HAP-1 (cell line): ENCODE data around the gene HORMAD1.
"Not testable (repeated sequence)": the region's sequence is repeated elsewhere in the genome, so short reads cannot be mapped to it uniquely, and the experiment has no call there.

Experiments
- DNase-seq, 2 experiments: peaks; one replicate each; pipeline ENCODE4 v3.0.0-alpha.2; 2016 to 2020; ENCODE audit warnings: low spot score in 2 of 2
- H3K27me3 ChIP-seq: fragments of 250-450 bp; sonication (Bioruptor Pico); 2 replicates; pipeline ENCODE4 v1.5.1; 2020; ENCODE audit warnings: low read depth, mild to moderate bottlenecking, moderate library complexity
- H3K36me3 ChIP-seq: fragments of 250-450 bp; sonication (Bioruptor Pico); replicated peaks from 2 replicates; pipeline ENCODE4 v1.5.1; 2020; ENCODE audit warnings: mild to moderate bottlenecking
- H3K4me1 ChIP-seq: fragments of 250-450 bp; sonication (Bioruptor Pico); 2 replicates; pipeline ENCODE4 v1.5.1; 2020; ENCODE audit warnings: mild to moderate bottlenecking
- H3K4me3 ChIP-seq: fragments of 250-450 bp; sonication (Bioruptor Pico); 2 replicates; pipeline ENCODE4 v1.5.1; 2020; ENCODE audit warnings: mild to moderate bottlenecking, moderate library complexity
- H3K9me3 ChIP-seq: fragments of 250-450 bp; sonication (Bioruptor Pico); 2 replicates; pipeline ENCODE4 v1.5.1; 2020; ENCODE audit warnings: mild to moderate bottlenecking, moderate library complexity
- in situ Hi-C: fragments of 300-500 bp; cut with MboI; formaldehyde crosslinking; loops from 3 replicates; pipeline ENCODE4 v1.14.3; 2020; ENCODE audit warnings: low sequenced_read_pairs, inconsistent platforms, mixed read lengths

Gene HORMAD1, protein sequence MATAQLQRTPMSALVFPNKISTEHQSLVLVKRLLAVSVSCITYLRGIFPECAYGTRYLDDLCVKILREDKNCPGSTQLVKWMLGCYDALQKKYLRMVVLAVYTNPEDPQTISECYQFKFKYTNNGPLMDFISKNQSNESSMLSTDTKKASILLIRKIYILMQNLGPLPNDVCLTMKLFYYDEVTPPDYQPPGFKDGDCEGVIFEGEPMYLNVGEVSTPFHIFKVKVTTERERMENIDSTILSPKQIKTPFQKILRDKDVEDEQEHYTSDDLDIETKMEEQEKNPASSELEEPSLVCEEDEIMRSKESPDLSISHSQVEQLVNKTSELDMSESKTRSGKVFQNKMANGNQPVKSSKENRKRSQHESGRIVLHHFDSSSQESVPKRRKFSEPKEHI

DNA sequence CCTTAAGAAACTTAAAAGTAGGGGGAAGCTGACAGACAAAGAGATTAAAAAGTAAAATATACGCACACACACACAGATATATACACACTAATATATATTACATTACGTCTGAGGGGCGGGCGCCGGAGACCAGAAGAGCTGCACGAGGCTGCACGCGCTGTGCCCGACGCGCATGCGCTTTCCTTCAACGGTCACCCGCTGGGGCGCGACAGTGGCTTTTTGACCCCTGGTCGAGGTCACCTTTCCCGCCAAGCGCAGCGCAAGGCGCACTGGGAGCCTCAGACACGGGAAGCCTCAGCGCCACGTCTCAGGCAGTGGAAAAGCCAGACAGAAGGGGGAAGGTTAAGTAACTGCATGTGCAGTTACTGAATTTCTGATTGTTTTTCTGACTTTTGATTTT, at the start of gene HORMAD1:
HORMAD1 (minus strand) TSS at position 193 of the 400 bp plus-strand sequence. CDS start 1,390 bp downstream, outside the sequence.
- in situ Hi-C loops: no loop called here
- no peak within 1 kb of the TSS for H3K4me3 ChIP-seq
- no peaks in the 10 kb centered on the region for H3K36me3 ChIP-seq
- no peaks in the 10 kb centered on the region for H3K27me3 ChIP-seq
- no peak for DNase-seq
- H3K4me1 ChIP-seq: no peaks in the 10 kb centered on the region
- H3K9me3 ChIP-seq: no peaks in the 10 kb centered on the region

GRCh38 chr1:150767704-150768103, 47.0 kb upstream of the HORMAD1 start:
- H3K27me3 ChIP-seq, H3K4me3 ChIP-seq, in situ Hi-C loops, H3K36me3 ChIP-seq, H3K4me1 ChIP-seq, H3K9me3 ChIP-seq, DNase-seq: not testable (repeated sequence)

DNA sequence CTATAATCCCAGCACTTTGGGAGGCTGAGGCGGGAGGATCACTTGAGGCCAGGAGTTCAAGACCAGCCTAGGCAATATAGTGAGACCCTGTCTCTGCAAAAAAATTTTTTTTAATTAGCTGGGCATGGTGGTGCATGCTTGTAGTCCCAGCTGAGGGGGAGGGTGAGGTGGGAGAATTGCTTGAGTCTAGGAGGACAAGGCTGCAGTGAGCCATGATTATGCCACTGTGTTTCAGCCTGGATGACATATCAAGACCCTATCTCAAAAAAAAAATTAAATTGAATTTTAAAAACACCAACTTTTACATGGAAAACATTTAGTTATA, 45.2 kb upstream of the HORMAD1 start:
- DNase-seq, H3K4me3 ChIP-seq, H3K9me3 ChIP-seq, H3K36me3 ChIP-seq, in situ Hi-C loops, H3K27me3 ChIP-seq, H3K4me1 ChIP-seq: not testable (repeated sequence)

DNA sequence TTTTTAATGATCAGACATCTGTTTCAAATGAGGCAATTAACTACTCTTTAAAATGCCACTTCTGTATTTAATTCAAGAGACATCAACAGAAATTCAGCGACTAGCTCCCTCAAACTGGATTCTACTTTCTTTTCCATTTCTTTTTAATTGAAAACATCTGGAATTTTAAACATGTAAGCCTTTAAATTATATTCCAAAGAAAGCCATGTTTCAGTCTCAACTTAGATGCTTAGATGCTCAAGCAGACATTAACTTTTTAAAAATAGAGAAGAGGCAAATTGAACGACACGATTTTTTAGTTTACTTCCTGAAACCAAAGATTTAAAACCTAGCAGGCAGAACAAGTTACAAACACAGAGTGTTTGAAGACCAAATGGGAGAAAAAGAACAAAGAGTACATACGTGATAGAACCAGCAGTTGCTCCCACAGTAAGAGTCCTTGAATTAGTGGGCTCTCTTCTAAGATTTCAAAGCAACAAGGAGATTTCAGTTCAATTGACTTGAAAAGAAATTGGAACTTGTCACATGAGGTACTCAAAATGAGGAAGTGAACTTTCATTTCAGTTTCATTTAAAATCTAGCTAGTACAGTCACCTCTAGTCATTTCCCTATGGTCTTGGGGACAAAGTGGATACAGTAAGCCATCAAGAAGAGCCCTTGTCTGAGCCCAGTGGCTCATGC, 44.7 kb upstream of the HORMAD1 start, which contains the start of gene CTSS:
CTSS (minus strand) TSS at position 483 of the 681 bp plus-strand sequence. CDS start 1,015 bp downstream, outside the sequence.
- in situ Hi-C loops: no loop called here
- Histone ChIP-seq H3K27me3 (peaks cover 4% of the 10 kb centered on the region; the same call in 1 of the 2 replicates), H3K9me3 (no peaks in the 10 kb centered on the region), H3K4me3 (no peak within 1 kb of the TSS), H3K36me3 (no peaks in the 10 kb centered on the region), H3K4me1 (peaks cover 2% of the 10 kb centered on the region; the same call in 1 of the 2 replicates)
- no peak for DNase-seq

GRCh38 chr1:150764617-150765101, 44.0 kb upstream of the HORMAD1 start:
- no peak overlapping the region for H3K4me3 ChIP-seq
- no peaks in the 10 kb centered on the region for H3K9me3 ChIP-seq
- DNase-seq: no peak
- in situ Hi-C loops: no loop called here
- no peaks in the 10 kb centered on the region for H3K36me3 ChIP-seq
- H3K4me1 ChIP-seq: peaks cover 2% of the 10 kb centered on the region; the same call in 1 of the 2 replicates
- H3K27me3 ChIP-seq: peaks cover 4% of the 10 kb centered on the region; the same call in 1 of the 2 replicates

GRCh38 chr1:150763018-150763417, 42.3 kb upstream of the HORMAD1 start:
- Histone ChIP-seq H3K9me3 (no peaks in the 10 kb centered on the region), H3K4me1 (peaks cover 2% of the 10 kb centered on the region; the same call in 1 of the 2 replicates), H3K4me3 (no peak overlapping the region), H3K27me3 (no peaks in the 10 kb centered on the region), H3K36me3 (no peaks in the 10 kb centered on the region)
- no peak for DNase-seq
- in situ Hi-C loops: no loop called here

DNA sequence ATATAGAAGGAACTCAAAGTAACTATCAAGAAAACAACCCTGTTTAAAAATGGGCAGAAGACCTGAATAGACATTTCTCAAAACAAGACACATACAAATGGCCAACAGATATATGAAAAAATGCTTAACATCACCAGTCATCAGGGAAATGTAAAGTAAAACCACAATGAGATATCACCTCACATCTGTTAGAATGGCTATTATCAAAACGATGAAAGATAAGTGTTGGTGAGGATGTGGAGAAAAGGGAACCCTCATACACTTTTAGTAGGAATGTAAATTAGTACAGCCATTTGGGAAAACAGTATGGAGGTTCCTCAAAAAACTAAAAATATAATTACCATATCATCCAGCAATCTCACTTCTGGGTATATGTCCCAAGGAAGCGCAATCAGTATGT, 41.9 kb upstream of the HORMAD1 start:
- in situ Hi-C loops: no loop called here
- no peak overlapping the region for H3K4me3 ChIP-seq
- H3K36me3 ChIP-seq: no peaks in the 10 kb centered on the region
- H3K27me3 ChIP-seq: no peaks in the 10 kb centered on the region
- no peaks in the 10 kb centered on the region for H3K9me3 ChIP-seq
- no peak for DNase-seq
- H3K4me1 ChIP-seq: peaks cover 2% of the 10 kb centered on the region; the same call in 1 of the 2 replicates

DNA sequence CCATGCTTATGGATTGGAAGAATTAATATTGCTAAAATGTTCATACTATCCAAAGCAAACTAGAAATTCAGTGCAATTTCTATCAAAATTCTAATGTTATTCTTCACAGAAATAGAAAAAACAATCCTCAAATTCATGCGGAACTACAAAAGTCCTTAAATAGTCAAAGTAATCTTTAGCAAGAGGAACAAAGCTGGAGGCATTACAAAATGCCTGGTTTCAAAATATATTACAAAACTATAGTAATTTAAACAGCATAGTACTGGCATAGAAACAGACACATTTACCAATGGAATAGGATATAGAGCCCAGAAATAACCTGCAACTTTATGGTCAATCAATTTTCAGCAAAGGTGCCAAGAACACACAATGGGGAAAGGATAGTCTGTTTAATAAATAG, 41.1 kb upstream of the HORMAD1 start:
- peaks cover 2% of the 10 kb centered on the region; the same call in 1 of the 2 replicates for H3K4me1 ChIP-seq
- in situ Hi-C loops: no loop called here
- H3K9me3 ChIP-seq: no peaks in the 10 kb centered on the region
- DNase-seq: no peak
- H3K27me3 ChIP-seq: no peaks in the 10 kb centered on the region
- no peaks in the 10 kb centered on the region for H3K36me3 ChIP-seq
- H3K4me3 ChIP-seq: no peak overlapping the region

DNA sequence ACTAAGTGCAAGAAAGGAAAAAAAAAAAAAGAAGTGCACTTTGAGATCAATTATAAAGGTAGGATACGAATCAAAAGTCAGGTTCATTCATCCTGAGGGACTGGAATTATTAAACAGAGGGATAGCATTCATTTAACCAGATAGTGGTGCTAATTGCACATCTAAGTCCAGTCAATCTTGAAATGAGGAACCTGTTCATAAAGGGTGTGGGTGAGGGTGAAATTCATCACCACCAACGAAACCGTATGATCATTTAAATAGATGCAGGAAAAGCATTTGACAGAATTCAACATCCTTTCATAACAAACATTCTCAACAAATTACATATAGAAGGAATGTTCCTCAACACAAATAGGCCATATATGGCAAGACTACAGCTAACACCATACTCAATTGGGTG, 39.3 kb upstream of the HORMAD1 start:
- Histone ChIP-seq H3K36me3 (no peaks in the 10 kb centered on the region), H3K9me3 (no peaks in the 10 kb centered on the region), H3K4me3 (no peak overlapping the region), H3K4me1 (no peaks in the 10 kb centered on the region), H3K27me3 (no peaks in the 10 kb centered on the region)
- in situ Hi-C loops: no loop called here
- no peak for DNase-seq

- Histone ChIP-seq H3K27me3 (no peaks in the 10 kb centered on the region), H3K4me3 (no peak overlapping the region), H3K4me1 (peaks cover 13% of the 10 kb centered on the region), H3K9me3 (no peaks in the 10 kb centered on the region), H3K36me3 (no peaks in the 10 kb centered on the region)
- in situ Hi-C loops: no loop called here
- no peak for DNase-seq
Measured at GRCh38 chr1:150753416-150753815, 32.7 kb upstream of the HORMAD1 start.

DNA sequence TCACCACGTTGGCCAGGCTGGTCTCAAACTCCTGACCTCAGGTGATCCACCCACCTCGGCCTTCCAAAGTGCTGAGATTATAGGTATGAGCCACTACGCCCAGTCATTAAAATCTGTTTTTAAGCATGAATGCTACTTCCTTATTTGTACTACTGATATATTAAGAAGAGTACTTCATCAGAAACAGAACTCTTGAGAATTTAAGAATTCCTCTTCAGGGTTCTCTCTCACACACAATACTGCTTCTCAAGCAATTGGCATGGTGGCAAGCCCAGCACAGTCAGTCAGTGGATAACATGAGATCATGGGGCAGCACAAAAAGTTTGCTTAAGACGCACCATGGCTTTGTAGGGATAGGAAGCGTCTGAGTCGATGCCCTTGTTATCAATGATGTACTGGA, 30.7 kb upstream of the HORMAD1 start:
- Histone ChIP-seq H3K36me3 (no peaks in the 10 kb centered on the region), H3K4me1 (peaks cover 13% of the 10 kb centered on the region), H3K27me3 (no peaks in the 10 kb centered on the region), H3K9me3 (no peaks in the 10 kb centered on the region), H3K4me3 (no peak overlapping the region)
- in situ Hi-C loops: no loop called here
- DNase-seq: no peak

DNA sequence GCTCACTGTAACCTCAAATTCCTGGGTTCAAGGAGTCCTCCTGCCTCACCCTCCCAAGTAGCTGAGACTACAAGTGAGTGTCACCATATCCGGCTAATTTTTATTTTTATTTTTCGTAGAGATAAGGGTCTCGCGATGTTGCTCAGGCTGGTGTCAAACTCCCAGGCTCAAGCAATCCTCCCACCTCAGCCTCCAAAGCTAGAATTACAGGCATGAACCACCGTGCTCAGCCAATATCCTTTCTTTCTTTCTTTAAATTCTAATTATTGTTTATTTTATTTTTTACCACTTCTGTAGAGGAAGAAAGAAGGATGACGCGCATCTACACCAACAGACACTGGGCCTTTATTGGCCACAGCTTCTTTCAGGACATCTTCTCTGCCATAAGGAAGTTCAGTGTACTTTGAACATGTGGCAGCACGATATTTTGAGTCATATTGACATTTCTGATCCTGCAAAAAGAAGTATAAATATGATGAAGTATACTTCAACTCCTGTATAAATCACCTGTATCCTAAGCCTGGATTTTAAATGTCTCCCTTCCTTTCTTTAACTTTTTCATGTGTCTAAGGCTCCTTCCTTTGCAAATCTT, 29.1 kb upstream of the HORMAD1 start:
- DNase-seq: no peak
- Histone ChIP-seq H3K27me3 (no peaks in the 10 kb centered on the region), H3K4me3 (no peak overlapping the region), H3K9me3 (no peaks in the 10 kb centered on the region), H3K36me3 (no peaks in the 10 kb centered on the region), H3K4me1 (peaks cover 13% of the 10 kb centered on the region)
- in situ Hi-C loops: no loop called here

DNA sequence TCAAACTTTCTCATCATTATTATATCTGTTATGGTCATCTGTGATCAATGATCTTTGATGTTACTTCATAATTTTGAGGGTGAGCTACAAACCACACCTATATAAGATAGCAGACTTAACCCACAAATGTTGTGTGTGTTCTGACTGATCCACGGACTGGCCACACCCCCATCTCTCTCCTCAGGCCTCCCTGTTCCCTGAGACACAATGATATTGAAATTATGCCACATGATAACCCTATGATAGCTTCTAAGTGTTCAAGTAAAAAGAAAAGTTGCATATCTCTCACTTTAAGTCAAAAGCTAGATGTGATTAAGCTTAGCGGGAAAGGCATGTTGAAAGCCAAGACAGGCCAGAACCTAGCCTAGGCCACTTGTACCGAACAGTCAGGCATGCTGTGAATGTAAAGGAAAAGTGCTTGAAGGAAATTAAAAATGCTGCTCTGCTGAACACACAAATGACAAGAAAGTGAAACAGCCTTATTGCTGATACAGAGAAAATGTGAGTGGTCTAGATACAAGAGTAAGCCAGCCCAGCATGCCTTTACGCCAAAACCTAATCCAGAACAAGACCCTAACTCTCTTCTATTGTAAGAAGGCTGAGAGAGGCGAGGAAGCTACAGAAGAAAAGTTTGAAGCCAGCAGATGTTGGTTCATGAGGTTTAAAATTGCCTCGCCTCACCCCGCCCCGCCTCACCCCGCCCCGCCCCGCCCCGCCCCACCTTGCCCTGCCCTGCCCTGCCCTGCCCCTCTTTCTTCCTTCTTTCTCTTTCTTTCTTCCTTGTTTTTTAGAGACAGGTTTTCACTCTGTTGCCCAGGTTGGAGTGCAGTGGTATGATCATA, 28.4 kb upstream of the HORMAD1 start:
- peaks cover 13% of the 10 kb centered on the region for H3K4me1 ChIP-seq
- H3K36me3 ChIP-seq: no peaks in the 10 kb centered on the region
- no peak for DNase-seq
- in situ Hi-C loops: no loop called here
- no peaks in the 10 kb centered on the region for H3K27me3 ChIP-seq
- no peak overlapping the region for H3K4me3 ChIP-seq
- H3K9me3 ChIP-seq: no peaks in the 10 kb centered on the region
